GM19324 (cell line): ENCODE data around the gene OLFML3.

Experiments
- ATAC-seq: cut with Tn5 transposase; IDR thresholded peaks from one replicate; pipeline ENCODE4 v1.9.1; 2021; ENCODE audit warnings: mild to moderate bottlenecking, moderate library complexity; ENCODE audit not compliant: unreplicated experiment, low FRiP score

Gene OLFML3

DNA sequence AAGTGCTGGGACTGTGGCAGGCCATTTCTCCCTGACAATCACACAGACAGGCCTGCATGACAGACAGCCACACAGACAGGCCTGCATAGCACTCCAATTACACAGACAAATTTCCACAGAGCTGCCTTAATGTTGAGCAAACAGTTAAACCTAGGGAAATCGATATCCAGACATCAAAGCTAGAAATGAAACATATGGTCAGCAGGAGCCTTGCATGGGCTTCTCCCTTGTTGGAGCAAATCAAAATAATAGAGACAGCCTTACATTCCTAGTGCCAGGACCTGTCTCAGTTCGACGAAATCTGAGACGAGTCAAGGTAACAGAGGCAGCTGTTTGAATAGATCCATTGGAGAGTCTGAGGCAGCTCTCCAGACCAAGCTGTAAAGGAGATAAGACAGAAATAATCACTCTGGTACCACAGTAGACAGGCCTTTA is 42.4 kb downstream of the OLFML3 start:
- no peak for ATAC-seq

DNA sequence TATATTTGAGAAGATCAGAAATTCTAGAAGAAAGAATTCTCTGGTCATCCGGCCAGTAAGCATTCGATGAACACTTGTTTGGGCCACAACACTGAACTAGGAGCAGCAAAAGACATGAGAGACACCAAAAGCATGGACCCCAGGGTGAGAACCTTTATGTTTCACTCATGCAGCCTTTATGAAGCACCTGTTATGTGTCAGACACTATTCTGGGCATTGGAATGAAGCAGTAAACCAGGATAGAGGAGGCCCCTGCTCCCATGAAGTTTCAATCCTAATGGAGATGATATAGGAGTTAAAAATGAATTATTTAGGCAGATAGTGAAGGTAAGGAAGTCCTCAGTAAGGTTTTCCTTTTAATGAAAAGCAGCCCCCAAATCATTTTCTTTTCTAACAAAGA is 43.6 kb downstream of the OLFML3 start:
- ATAC-seq, result no peak

DNA sequence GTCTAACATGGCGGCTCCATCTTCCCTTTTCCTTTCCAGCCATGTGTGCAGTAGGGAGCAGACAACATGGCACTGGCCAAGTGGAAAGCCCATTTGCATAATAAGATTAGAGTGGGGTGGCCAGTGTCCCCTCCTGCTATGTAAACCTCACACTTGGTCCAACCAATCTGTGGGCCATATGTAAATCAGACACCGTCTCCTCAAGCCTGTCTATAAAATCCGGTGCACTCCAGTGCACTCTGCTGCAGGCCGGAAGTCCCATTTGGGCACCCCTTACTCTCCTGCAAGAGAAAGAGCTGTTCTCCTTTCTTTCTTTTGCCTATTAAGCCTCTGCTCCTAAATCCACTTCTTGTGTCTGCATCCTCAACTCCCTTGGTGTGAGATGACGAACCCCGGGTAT is 44.1 kb downstream of the OLFML3 start:
- ATAC-seq, result no peak

DNA sequence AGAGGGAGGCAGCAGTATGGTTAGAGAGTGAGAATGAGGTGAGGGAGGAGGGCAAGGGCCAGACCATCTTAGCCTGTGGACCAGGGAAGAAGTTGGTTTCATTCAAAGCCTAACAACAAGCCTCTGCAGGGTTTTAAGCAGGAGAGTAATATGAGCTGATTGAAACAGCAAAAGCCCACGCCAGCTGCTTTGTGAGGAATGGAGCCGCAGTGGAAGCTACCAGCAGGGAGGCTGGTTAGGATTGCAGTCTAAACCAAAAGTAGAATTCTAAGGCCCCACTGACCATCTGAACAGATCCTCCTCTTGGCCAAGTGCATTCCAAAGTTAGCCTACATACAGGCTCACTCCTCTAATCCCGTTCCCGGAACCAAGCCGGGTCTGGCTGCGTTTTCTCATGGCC is 44.8 kb downstream of the OLFML3 start:
- ATAC-seq, result no peak

DNA sequence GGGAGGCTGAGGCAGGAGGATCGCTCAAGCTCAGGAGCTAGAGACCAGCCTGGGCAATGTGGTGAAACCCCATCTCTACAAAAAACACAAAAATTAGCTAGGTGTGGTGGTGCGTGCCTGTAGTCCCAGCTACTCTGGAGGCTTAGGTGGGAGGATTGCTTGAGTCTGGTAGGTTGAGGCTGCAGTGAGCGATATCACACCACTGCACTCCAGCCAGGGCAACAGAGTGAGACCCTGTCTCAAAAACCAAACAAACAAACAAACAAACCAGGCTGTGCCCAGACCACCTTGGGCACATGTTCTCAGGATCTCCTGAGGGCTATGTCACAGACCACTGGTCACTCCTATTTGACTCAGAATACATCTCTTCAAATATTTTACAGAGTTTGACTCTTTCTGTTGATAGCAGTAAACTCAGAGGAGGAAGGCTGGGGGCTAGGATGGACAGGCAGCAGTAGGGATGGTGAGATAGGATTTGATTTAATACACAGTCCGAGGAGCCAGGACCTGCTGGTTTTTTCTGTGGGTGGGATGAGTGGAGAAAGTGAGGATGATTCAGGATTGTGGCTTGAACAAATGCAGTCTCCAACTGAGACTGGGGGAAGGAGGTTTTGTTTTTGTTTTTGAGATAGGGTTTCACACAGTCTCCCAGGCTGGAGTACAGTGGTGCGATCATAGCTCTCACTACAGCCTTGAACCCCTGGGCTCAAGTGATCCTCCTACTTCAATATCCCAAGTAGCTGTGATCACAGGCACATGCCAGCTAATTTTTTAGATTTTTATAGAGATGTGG is 46.5 kb downstream of the OLFML3 start:
- ATAC-seq, result no peak

DNA sequence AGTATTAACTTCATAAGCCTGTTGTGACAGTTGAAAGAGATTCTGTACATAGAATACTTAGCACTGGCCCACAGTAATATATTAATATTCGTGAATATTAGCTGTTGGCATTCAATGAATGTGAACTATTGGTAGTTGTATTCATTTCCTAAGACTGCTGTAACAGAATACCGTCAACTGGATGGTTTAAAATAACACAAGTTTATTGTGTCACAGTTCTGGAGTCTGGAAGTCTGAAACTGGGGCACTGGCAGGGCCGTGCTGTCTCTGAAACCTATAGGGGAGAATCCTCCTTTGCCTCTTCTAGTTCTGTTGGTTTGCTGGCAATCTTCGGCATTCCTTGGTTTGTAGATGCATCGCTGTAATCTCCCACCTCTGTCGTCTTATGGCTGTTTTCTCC is 47.5 kb downstream of the OLFML3 start:
- no peak for ATAC-seq
